Smooth muscle cell (in vitro differentiated cells): ENCODE data around the gene ATXN7L1. TPM values are rescaled to one million over a fixed set of nuclear protein-coding genes. Genes with fewer than 3 reads are reported as not detected.
"Not testable (repeated sequence)": the region's sequence is repeated elsewhere in the genome, so short reads cannot be mapped to it uniquely, and the experiment has no call there.

Experiments
- DNase-seq: peaks from one replicate; lab custom pipeline; 2025; ENCODE audit not compliant: unreplicated experiment; lab: John Stamatoyannopoulos, UW
- H2AFZ ChIP-seq: fragments of 200-600 bp; sonication (generic); 2 replicates; pipeline ENCODE4 v1.6.0; 2016; ENCODE audit warnings: antibody characterized with exemption, low read depth, mild to moderate bottlenecking
- H3F3A ChIP-seq: fragments of 200-600 bp; sonication (generic); 2 replicates; pipeline ENCODE4 v1.6.0; 2017; ENCODE audit warnings: antibody characterized with exemption, low read depth
- H3K27ac ChIP-seq: fragments of 200-600 bp; sonication (generic); 2 replicates; pipeline ENCODE4 v1.5.1; 2016; ENCODE audit warnings: low read depth, mild to moderate bottlenecking
- H3K27me3 ChIP-seq: fragments of 200-600 bp; sonication (generic); 2 replicates; pipeline ENCODE4 v1.6.1; 2016; ENCODE audit warnings: low read depth, mild to moderate bottlenecking
- H3K36me3 ChIP-seq: fragments of 200-600 bp; sonication (generic); 2 replicates; pipeline ENCODE4 v1.5.1; 2016; ENCODE audit warnings: low read depth
- H3K4me1 ChIP-seq: fragments of 200-600 bp; sonication (generic); 2 replicates; pipeline ENCODE4 v1.5.1; 2016; ENCODE audit warnings: low read depth
- H3K4me2 ChIP-seq: fragments of 200-600 bp; sonication (generic); 2 replicates; pipeline ENCODE4 v1.6.0; 2016; ENCODE audit warnings: mild to moderate bottlenecking
- H3K4me3 ChIP-seq: fragments of 200-600 bp; sonication (generic); 2 replicates; pipeline ENCODE4 v1.5.1; 2016; ENCODE audit warnings: mild to moderate bottlenecking
- H3K79me2 ChIP-seq: fragments of 200-600 bp; sonication (generic); 2 replicates; pipeline ENCODE4 v1.6.0; 2016; ENCODE audit warnings: low read depth, mild to moderate bottlenecking
- H3K9ac ChIP-seq: fragments of 200-600 bp; sonication (generic); 2 replicates; pipeline ENCODE4 v1.6.0; 2016; ENCODE audit warnings: low read depth
- H3K9me3 ChIP-seq: fragments of 200-600 bp; sonication (generic); replicated peaks from 2 replicates; pipeline ENCODE4 v1.5.1; 2016; ENCODE audit warnings: low read depth
- H4K20me1 ChIP-seq: fragments of 200-600 bp; sonication (generic); 2 replicates; pipeline ENCODE4 v1.6.0; 2016; ENCODE audit warnings: low read depth
- CTCF ChIP-seq: fragments of 200-600 bp; sonication (generic); IDR thresholded peaks from 2 replicates; pipeline ENCODE4 v1.5.1; 2017; ENCODE audit warnings: borderline replicate concordance, mild to moderate bottlenecking, antibody characterized with exemption; ENCODE audit not compliant: insufficient read depth, poor library complexity, severe bottlenecking
- whole genome bisulfite sequencing: methylation state at CpG from one replicate; pipeline ENCODE4 v1.1.7; 2016; ENCODE audit warnings: low lambda C conversion rate; 5-methylcytosine and 5-hydroxymethylcytosine counted together
- polyA plus RNA-seq: library from polyadenylated mRNA; unstranded; fragments of >200 nt; fragmentation: Nextera tagmentation; extraction: Ambion mirVana; gene quantifications from 2 replicates; pipeline ENCODE4 v1.2.1, GENCODE V29; 2016
- total RNA-seq: library from RNA; depleted of rRNA; stranded (reverse); fragments of >200 nt; gene quantifications from 2 replicates; pipeline ENCODE4 v1.2.3, GENCODE V29; 2014

ATXN7L1 gene
- total and polyA plus RNA-seq, 2 experiments from 2014 or later, result 3.3 to 4.4 TPM

GRCh38 chr7:105697753-105698152 is 178.6 kb downstream of the ATXN7L1 start:
- no peak for TF ChIP-seq CTCF
- Histone ChIP-seq H3K36me3 (no peaks in the 10 kb centered on the region), H3K9ac (no peak overlapping the region), H3K4me1 (no peaks in the 10 kb centered on the region), H3K9me3 (no peaks in the 10 kb centered on the region), H4K20me1 (peaks cover 2% of the 10 kb centered on the region), H3K27me3 (no peaks in the 10 kb centered on the region), H3K79me2 (no peaks in the 10 kb centered on the region), H2AFZ (no peak overlapping the region), H3K4me2 (no peak overlapping the region), H3F3A (no peaks in the 10 kb centered on the region), H3K4me3 (no peak overlapping the region), H3K27ac (no peak overlapping the region)
- 83% methylated on average over 5 of the region's 5 CpGs for WGBS
- no peak for DNase-seq

- H3K4me2 ChIP-seq, DNase-seq, H3K27me3 ChIP-seq, H3K4me3 ChIP-seq, H3K79me2 ChIP-seq, H3F3A ChIP-seq, H3K9me3 ChIP-seq, H3K4me1 ChIP-seq, H3K36me3 ChIP-seq, H4K20me1 ChIP-seq, H3K27ac ChIP-seq, H2AFZ ChIP-seq, H3K9ac ChIP-seq: not testable (repeated sequence)
- 30% methylated on average over 11 of the region's 11 CpGs for WGBS
Observed at GRCh38 chr7:105697169-105697568, 179.2 kb downstream of the ATXN7L1 start.

- Histone ChIP-seq H3K9ac (no peak overlapping the region), H4K20me1 (peaks cover 39% of the 10 kb centered on the region), H3F3A (peaks cover 9% of the 10 kb centered on the region), H3K4me2 (no peak overlapping the region), H3K79me2 (no peaks in the 10 kb centered on the region), H3K36me3 (no peaks in the 10 kb centered on the region), H3K4me3 (no peak overlapping the region), H2AFZ (no peak overlapping the region), H3K4me1 (peaks cover 17% of the 10 kb centered on the region), H3K27me3 (no peaks in the 10 kb centered on the region), H3K9me3 (no peaks in the 10 kb centered on the region), H3K27ac (no peak overlapping the region)
- no peak for TF ChIP-seq CTCF
- 96% methylated on average over 3 of the region's 3 CpGs for WGBS
- no peak for DNase-seq
Observed at GRCh38 chr7:105693576-105693975, 182.8 kb downstream of the ATXN7L1 start.

GRCh38 chr7:105691680-105692564 is 184.5 kb downstream of the ATXN7L1 start:
- peak overlapping the region; percentile 58 for H3K4me3 ChIP-seq
- WGBS, result 7% methylated on average over 21 of the region's 21 CpGs
- H3K4me1 ChIP-seq, result peaks cover 18% of the 10 kb centered on the region
- no peak overlapping the region for H3K27ac ChIP-seq
- TF ChIP-seq CTCF, result no peak
- H3K27me3 ChIP-seq, result no peaks in the 10 kb centered on the region
- no peak overlapping the region for H3K9ac ChIP-seq
- peaks cover 9% of the 10 kb centered on the region for H3F3A ChIP-seq
- peak overlapping the region; percentile 62 for H2AFZ ChIP-seq
- no peak for DNase-seq
- H3K79me2 ChIP-seq, result no peaks in the 10 kb centered on the region
- peak overlapping the region; percentile 98 for H3K4me2 ChIP-seq
- H3K9me3 ChIP-seq, result no peaks in the 10 kb centered on the region
- peaks cover 53% of the 10 kb centered on the region for H4K20me1 ChIP-seq
- no peaks in the 10 kb centered on the region for H3K36me3 ChIP-seq
